Esophagus muscularis mucosa (tissue), 4 donors: ENCODE measurements around the gene TXNRD3.

Experiments
- EP300 ChIP-seq: sonication (generic); formaldehyde crosslinking; IDR thresholded peaks from one replicate; pipeline ENCODE4 v1.6.1; 2017; ENCODE audit warnings: antibody characterized with exemption
- POLR2A ChIP-seq: fragments of 450-650 bp; IDR thresholded peaks from one replicate; pipeline ENCODE4 v1.6.1; 2017; ENCODE audit warnings: antibody characterized with exemption, moderate library complexity, mild to moderate bottlenecking, low read depth
- POLR2AphosphoS5 ChIP-seq, 2 donors: sonication (generic); formaldehyde crosslinking; IDR thresholded peaks; one replicate each; pipeline ENCODE4 v1.6.1; 2017; ENCODE audit warnings: antibody characterized with exemption in 2 of 2
- TF ChIP-seq, protein P1 (sequence below), 3 experiments: fragments of 200-600 bp in 2 of 3; fragments of 450-650 bp in 1 of 3; sonication (generic) in 2 of 3; IDR thresholded peaks; one replicate each; pipeline ENCODE4 v1.5.1; 2017 to 2019; ENCODE audit warnings: antibody characterized with exemption in 3 of 3, mild to moderate bottlenecking in 2 of 3, moderate library complexity in 1 of 3

GRCh38 chr3:126684218-126684751 is 29.4 kb upstream of the TXNRD3 start:
- TF ChIP-seq, protein P1, sequence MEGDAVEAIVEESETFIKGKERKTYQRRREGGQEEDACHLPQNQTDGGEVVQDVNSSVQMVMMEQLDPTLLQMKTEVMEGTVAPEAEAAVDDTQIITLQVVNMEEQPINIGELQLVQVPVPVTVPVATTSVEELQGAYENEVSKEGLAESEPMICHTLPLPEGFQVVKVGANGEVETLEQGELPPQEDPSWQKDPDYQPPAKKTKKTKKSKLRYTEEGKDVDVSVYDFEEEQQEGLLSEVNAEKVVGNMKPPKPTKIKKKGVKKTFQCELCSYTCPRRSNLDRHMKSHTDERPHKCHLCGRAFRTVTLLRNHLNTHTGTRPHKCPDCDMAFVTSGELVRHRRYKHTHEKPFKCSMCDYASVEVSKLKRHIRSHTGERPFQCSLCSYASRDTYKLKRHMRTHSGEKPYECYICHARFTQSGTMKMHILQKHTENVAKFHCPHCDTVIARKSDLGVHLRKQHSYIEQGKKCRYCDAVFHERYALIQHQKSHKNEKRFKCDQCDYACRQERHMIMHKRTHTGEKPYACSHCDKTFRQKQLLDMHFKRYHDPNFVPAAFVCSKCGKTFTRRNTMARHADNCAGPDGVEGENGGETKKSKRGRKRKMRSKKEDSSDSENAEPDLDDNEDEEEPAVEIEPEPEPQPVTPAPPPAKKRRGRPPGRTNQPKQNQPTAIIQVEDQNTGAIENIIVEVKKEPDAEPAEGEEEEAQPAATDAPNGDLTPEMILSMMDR (IDR thresholded peaks at IDR 0.05) = no peak
- no peak for TF ChIP-seq POLR2A
- no peak for TF ChIP-seq POLR2AphosphoS5 (IDR thresholded peaks at IDR 0.05)
- no peak for TF ChIP-seq EP300
